HG03135 (cell line): Measurements from ENCODE around the gene TUT1.
A peak's percentile ranks its signal among the peaks of the same experiment; 100 is the strongest.
"Not testable (repeated sequence)": the region's sequence is repeated elsewhere in the genome, so short reads cannot be mapped to it uniquely, and the experiment has no call there.

Source experiments
- ATAC-seq: cut with Tn5 transposase; IDR thresholded peaks from one replicate; pipeline ENCODE4 v1.9.1; 2021; ENCODE audit warnings: mild to moderate bottlenecking, moderate library complexity; ENCODE audit not compliant: unreplicated experiment

Gene TUT1

GRCh38 chr11:62556875-62557631 lies 34.3 kb downstream of the TUT1 start:
- ATAC-seq, result peak; percentile 12

GRCh38 chr11:62556108-62556874 lies 35.0 kb downstream of the TUT1 start:
- peak; percentile 31 for ATAC-seq

GRCh38 chr11:62555464-62556107 lies 35.7 kb downstream of the TUT1 start:
- peak; percentile 37 for ATAC-seq

- ATAC-seq, result no peak
These were observed 36.7 kb downstream of the TUT1 start for GRCh38 chr11:62554387-62555167.

GRCh38 chr11:62553839-62554361 lies 37.4 kb downstream of the TUT1 start:
- no peak for ATAC-seq

GRCh38 chr11:62553080-62553838 lies 38.1 kb downstream of the TUT1 start:
- ATAC-seq, result no peak

GRCh38 chr11:62552485-62553079 lies 38.7 kb downstream of the TUT1 start:
- no peak for ATAC-seq

- ATAC-seq, result not testable (repeated sequence)
These were observed 40.8 kb downstream of the TUT1 start for GRCh38 chr11:62550478-62550877.

GRCh38 chr11:62548545-62549335 lies 42.6 kb downstream of the TUT1 start:
- no peak for ATAC-seq

- no peak for ATAC-seq
These were observed 43.5 kb downstream of the TUT1 start for GRCh38 chr11:62547691-62548281.

- no peak for ATAC-seq
These were observed 44.2 kb downstream of the TUT1 start for GRCh38 chr11:62546929-62547625.

GRCh38 chr11:62546244-62546928 lies 44.9 kb downstream of the TUT1 start, which contains the start of gene AHNAK:
Gene AHNAK (minus strand): TSS chr11:62546806. CDS start chr11:62536098, 10,708 bp downstream.
- no peak for ATAC-seq

GRCh38 chr11:62545437-62546243 lies 45.7 kb downstream of the TUT1 start:
- ATAC-seq, result no peak

GRCh38 chr11:62544581-62545436 lies 46.5 kb downstream of the TUT1 start:
- ATAC-seq, result no peak

GRCh38 chr11:62543680-62544444 lies 47.5 kb downstream of the TUT1 start:
- ATAC-seq, result no peak
